ENCODE results near the gene GIMAP2.

DNA sequence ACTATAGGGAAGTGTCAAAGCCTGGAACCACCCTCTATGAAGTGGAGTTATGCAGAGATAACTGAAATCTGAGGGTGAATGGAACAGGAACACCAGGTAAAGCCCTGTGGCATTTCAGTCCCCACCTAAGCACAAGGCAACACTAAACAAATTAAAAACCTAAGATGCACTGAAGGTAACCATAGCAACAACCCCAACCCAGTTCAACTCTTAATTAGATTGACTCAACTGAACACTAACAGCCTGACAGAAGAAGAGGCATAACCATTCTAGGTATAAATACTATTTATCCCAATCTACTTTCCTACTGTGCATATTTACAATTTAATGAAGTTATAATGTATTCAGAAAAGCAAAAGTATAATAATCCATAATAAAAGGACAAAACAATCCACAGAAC lies 42.5 kb downstream of the GIMAP2 start:
- no peak for TF ChIP-seq CTCF (IDR thresholded peaks at IDR 0.05)
- no peak for TF ChIP-seq POLR2A (IDR thresholded peaks at IDR 0.05)
